Measurements from ENCODE around the gene P3H1. TPM values are rescaled to one million over a fixed set of nuclear protein-coding genes. Genes with fewer than 3 reads are reported as not detected.

P3H1 gene
- total RNA-seq, 4 donors from 2014 or later = 19.4 to 151 (median 27.9) TPM

GRCh38 chr1:42738678-42739226, 28.1 kb downstream of the P3H1 start:
- Histone ChIP-seq H3K4me3 (no peak overlapping the region), H3K36me3 (no peaks in the 10 kb centered on the region), H3K9me3 (no peaks in the 10 kb centered on the region), H3K27ac (no peak overlapping the region), H3K27me3 (no peaks in the 10 kb centered on the region), H3K4me1 (peaks cover 0 to 17% (median 0%) of the 10 kb centered on the region in 4 donors)
- DNase-seq = no peak
- TF ChIP-seq CTCF (IDR thresholded peaks at IDR 0.05) = no peak
- TF ChIP-seq POLR2A (IDR thresholded peaks at IDR 0.05) = no peak

GRCh38 chr1:42737986-42738677, 28.7 kb downstream of the P3H1 start:
- TF ChIP-seq POLR2A (IDR thresholded peaks at IDR 0.05) (no peak), CTCF (IDR thresholded peaks at IDR 0.05) (no peak)
- no peaks in the 10 kb centered on the region for H3K36me3 ChIP-seq
- no peak overlapping the region for H3K4me3 ChIP-seq
- no peaks in the 10 kb centered on the region for H3K27me3 ChIP-seq
- H3K9me3 ChIP-seq = no peaks in the 10 kb centered on the region
- no peak overlapping the region for H3K27ac ChIP-seq
- H3K4me1 ChIP-seq = peaks cover 0 to 17% (median 0%) of the 10 kb centered on the region in 4 donors
- no peak for DNase-seq

- TF ChIP-seq POLR2A (IDR thresholded peaks at IDR 0.05) (no peak), CTCF (IDR thresholded peaks at IDR 0.05) (no peak)
- Histone ChIP-seq H3K36me3 (no peaks in the 10 kb centered on the region), H3K4me3 (no peak overlapping the region), H3K9me3 (no peaks in the 10 kb centered on the region), H3K27ac (no peak overlapping the region), H3K27me3 (no peaks in the 10 kb centered on the region), H3K4me1 (peaks cover 0 to 17% (median 0%) of the 10 kb centered on the region in 4 donors)
- peak; percentile 19 to 66 (median 55) for DNase-seq
Observed at GRCh38 chr1:42737257-42737656, 29.6 kb downstream of the P3H1 start.

DNA sequence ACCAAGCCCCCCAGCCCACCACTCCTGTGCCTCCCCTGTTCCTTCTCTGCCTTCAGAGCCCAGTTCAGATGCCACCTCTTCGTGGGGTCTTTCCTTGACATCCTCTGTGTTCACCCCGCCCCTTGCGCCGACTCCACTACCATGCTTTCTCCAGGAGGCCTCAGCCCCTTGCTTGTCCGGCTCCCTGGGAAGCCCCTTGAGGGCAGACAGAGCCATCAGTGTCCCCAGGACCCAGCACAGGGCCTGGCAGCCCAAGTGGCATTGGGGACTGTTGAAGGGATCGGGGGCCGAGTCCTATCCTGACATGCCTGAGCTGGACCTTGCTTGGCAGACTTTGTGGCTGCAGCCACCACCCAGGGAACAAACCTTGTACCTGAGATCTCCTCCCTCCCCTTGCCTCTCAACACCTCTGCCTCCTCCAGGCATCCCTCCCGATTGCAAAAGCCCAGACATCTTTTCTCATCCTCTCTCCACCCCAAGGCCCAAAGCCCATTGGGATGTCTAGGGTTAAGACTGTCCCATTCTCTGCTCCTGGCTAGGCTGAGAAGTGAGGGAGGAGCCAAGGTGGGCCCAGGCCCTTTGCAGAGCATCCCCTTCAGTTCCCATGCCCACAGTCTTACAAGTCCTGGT, 30.1 kb downstream of the P3H1 start:
- no peak for TF ChIP-seq POLR2A (IDR thresholded peaks at IDR 0.05)
- no peak for TF ChIP-seq CTCF (IDR thresholded peaks at IDR 0.05)
- peak overlapping the region in 1 of 4 donors; percentile 16 for H3K27ac ChIP-seq
- no peak for DNase-seq

GRCh38 chr1:42736152-42736551, 30.7 kb downstream of the P3H1 start:
- TF ChIP-seq POLR2A (IDR thresholded peaks at IDR 0.05) = no peak
- peak in 3 of 6 experiments; percentile 48 to 49 (median 49) for TF ChIP-seq CTCF (IDR thresholded peaks at IDR 0.05)
- H3K27ac ChIP-seq = peak overlapping the region in 1 of 4 donors; percentile 16
- DNase-seq = peak in 2 of 3 donors; percentile 59 to 74

More for the DNA sequence above, 30.1 kb downstream of the P3H1 start:
- H3K36me3 ChIP-seq = no peaks in the 10 kb centered on the region
- no peaks in the 10 kb centered on the region for H3K27me3 ChIP-seq
- H3K9me3 ChIP-seq = no peaks in the 10 kb centered on the region
- H3K4me1 ChIP-seq = peaks cover 0 to 17% (median 0%) of the 10 kb centered on the region in 4 donors
- H3K4me3 ChIP-seq = no peak overlapping the region

More at GRCh38 chr1:42736152-42736551, 30.7 kb downstream of the P3H1 start:
- Histone ChIP-seq H3K4me1 (peaks cover 0 to 17% (median 2%) of the 10 kb centered on the region in 4 donors), H3K4me3 (no peak overlapping the region), H3K27me3 (no peaks in the 10 kb centered on the region), H3K9me3 (no peaks in the 10 kb centered on the region), H3K36me3 (no peaks in the 10 kb centered on the region)
